Subcutaneous abdominal adipose tissue (tissue), 5 donors: ENCODE results near the gene TBC1D17.

Experiments used
- H3K27ac ChIP-seq: one replicate; pipeline ENCODE4 v1.7.0; 2013; ENCODE audit warnings: low read depth, mild to moderate bottlenecking, inconsistent platforms, low read length, moderate library complexity
- H3K27me3 ChIP-seq, 5 donors: one replicate each; pipeline ENCODE4 v1.7.0; 2013; ENCODE audit warnings: low read length in 5 of 5, inconsistent platforms in 1 of 5; ENCODE audit not compliant: control insufficient read depth in 5 of 5, insufficient read depth in 4 of 5
- H3K36me3 ChIP-seq, 5 donors: one replicate each; pipeline ENCODE4 v1.7.0; 2013; ENCODE audit warnings: low read length in 5 of 5; ENCODE audit not compliant: control insufficient read depth in 5 of 5, insufficient read depth in 5 of 5
- H3K4me1 ChIP-seq, 5 donors: one replicate each; pipeline ENCODE4 v1.7.0; 2013; ENCODE audit warnings: low read length in 5 of 5, mild to moderate bottlenecking in 3 of 5, moderate library complexity in 1 of 5; ENCODE audit not compliant: control insufficient read depth in 5 of 5, insufficient read depth in 5 of 5
- H3K4me3 ChIP-seq, 5 donors: one replicate each; pipeline ENCODE4 v1.7.0; 2013; ENCODE audit warnings: low read length in 5 of 5, low read depth in 1 of 5
- H3K9ac ChIP-seq, 5 donors: one replicate each; pipeline ENCODE4 v1.7.0; 2013; ENCODE audit warnings: low read length in 5 of 5, mild to moderate bottlenecking in 4 of 5, moderate library complexity in 3 of 5
- H3K9me3 ChIP-seq, 5 donors: one replicate each; pipeline ENCODE4 v1.7.0; 2013; ENCODE audit warnings: low read length in 5 of 5; ENCODE audit not compliant: control insufficient read depth in 5 of 5
- donor health status: healthy.
- donor health status: healthy.
- donor health status: healthy.
- donor health status: healthy.
- donor health status: healthy.

The TBC1D17 gene

DNA sequence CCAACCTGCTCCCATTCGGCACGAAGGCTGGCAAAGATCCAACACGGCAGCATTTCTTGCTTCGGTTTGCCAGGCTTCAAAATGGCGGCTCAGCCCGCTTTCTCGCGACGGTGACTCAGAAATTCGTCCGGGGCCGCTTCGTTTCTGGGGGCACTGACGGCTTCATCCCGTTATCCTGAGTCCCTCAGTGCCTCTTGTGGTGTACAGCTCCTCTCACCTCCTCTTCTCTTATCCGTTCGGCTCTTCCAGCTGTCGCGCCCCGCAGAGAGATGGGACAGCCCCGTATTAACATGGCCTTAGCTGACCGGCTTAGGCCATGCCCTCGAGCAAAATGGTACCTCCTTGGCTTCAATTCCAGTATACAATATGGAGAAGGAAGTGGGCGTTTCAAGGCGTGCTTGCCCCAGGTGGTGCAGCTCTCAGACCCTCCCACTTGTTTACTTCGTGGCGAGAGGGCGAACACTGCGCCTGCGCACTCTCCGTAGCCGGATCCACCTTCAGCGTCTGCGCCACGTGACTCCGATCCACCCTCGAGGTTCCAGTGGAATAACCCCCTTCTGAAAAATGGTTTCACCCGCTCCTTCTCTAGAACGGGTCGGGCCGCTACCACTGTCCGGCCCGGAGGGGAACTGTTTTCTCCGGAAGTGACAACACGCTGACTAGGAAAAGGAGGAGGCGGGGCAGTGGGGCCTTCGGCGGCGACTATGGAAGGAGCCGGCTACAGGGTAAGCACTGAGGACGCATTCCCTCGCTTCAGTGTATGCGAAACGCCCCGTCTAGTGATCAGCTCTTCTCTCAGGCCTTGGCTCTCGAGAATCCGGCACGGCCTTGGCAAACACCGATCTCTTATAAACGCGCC, at the start of gene TBC1D17, which contains the start of gene AKT1S1:
TSS of gene TBC1D17 (plus strand) at position 683 of the 859 bp plus-strand sequence. CDS start at position 705, 22 bp downstream.
TSS of gene AKT1S1 (minus strand) at position 336 of the 859 bp plus-strand sequence. CDS start 4,060 bp downstream, outside the sequence.
- no peaks in the 10 kb centered on the region for H3K27me3 ChIP-seq
- peaks cover 0 to 52% (median 36%) of the 10 kb centered on the region in 5 donors for H3K36me3 ChIP-seq
- H3K9me3 ChIP-seq: no peaks in the 10 kb centered on the region
- peaks cover 3 to 36% (median 28%) of the 10 kb centered on the region in 5 donors for H3K4me1 ChIP-seq
- peak within 1 kb of the TSS; percentile 92 to 100 (median 97) for H3K9ac ChIP-seq
- peak within 1 kb of the TSS; percentile 86 to 100 (median 98) for H3K4me3 ChIP-seq
- peak within 1 kb of the TSS; percentile 99 for H3K27ac ChIP-seq

DNA sequence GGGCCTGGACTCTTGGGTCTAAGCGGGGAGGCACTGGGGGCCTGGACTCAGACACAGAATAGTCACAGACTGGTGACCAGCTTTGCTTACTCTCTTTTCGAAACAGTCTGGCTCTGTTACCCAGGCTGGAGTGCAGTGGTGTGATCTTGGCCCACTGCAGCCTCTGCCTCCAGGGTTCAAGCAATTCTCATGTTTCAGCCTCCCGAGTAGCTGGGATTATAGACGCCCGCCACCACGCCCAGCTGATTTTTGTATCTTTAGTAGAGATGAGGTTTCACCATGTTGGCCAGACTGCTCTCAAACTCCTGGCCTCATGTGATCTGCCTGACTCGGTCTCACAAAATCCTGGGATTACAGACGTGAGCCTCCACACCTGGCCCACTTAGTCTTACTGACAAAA, 48.3 kb upstream of the TBC1D17 start:
- Histone ChIP-seq H3K9me3 (no peaks in the 10 kb centered on the region), H3K4me3 (no peak overlapping the region), H3K27ac (no peak overlapping the region), H3K27me3 (no peaks in the 10 kb centered on the region), H3K36me3 (peaks cover 0 to 79% (median 61%) of the 10 kb centered on the region in 5 donors), H3K9ac (no peak overlapping the region), H3K4me1 (no peaks in the 10 kb centered on the region)

GRCh38 chr19:49829721-49830120, 47.8 kb upstream of the TBC1D17 start:
- no peaks in the 10 kb centered on the region for H3K4me1 ChIP-seq
- H3K9ac ChIP-seq: no peak overlapping the region
- H3K9me3 ChIP-seq: no peaks in the 10 kb centered on the region
- no peak overlapping the region for H3K4me3 ChIP-seq
- peaks cover 0 to 81% (median 66%) of the 10 kb centered on the region in 5 donors for H3K36me3 ChIP-seq
- no peak overlapping the region for H3K27ac ChIP-seq
- no peaks in the 10 kb centered on the region for H3K27me3 ChIP-seq

GRCh38 chr19:49830766-49831165, 46.7 kb upstream of the TBC1D17 start:
- Histone ChIP-seq H3K9ac (no peak overlapping the region), H3K4me1 (no peaks in the 10 kb centered on the region), H3K27me3 (no peaks in the 10 kb centered on the region), H3K4me3 (no peak overlapping the region), H3K36me3 (peaks cover 0 to 91% (median 73%) of the 10 kb centered on the region in 5 donors), H3K9me3 (no peaks in the 10 kb centered on the region), H3K27ac (no peak overlapping the region)

GRCh38 chr19:49831592-49831991, 45.9 kb upstream of the TBC1D17 start:
- peaks cover 0 to 3% (median 0%) of the 10 kb centered on the region in 5 donors for H3K4me1 ChIP-seq
- no peak overlapping the region for H3K4me3 ChIP-seq
- H3K27ac ChIP-seq: no peak overlapping the region
- H3K9me3 ChIP-seq: no peaks in the 10 kb centered on the region
- H3K36me3 ChIP-seq: peaks cover 0 to 96% (median 81%) of the 10 kb centered on the region in 5 donors
- no peak overlapping the region for H3K9ac ChIP-seq
- no peaks in the 10 kb centered on the region for H3K27me3 ChIP-seq

GRCh38 chr19:49832556-49832955, 44.9 kb upstream of the TBC1D17 start:
- peaks cover 0 to 97% (median 88%) of the 10 kb centered on the region in 5 donors for H3K36me3 ChIP-seq

DNA sequence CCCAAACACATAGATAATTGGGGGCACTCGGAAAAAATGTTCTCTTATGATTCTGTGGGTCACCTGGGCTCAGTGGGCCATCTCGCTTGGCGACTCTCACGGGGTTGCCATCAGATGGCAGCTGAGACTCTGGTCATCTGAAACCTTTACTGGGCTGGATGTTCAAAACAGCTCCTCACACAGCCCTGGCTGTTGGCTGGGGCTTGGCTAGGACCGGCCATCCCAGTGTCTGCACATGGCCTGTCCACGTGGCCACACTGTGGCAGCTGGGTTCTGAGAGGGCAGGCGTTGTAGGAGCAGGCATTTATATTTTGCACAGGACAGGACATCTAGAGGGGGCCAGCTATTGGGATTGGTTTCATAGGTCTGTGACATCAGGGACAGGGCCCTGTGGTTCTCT, 43.9 kb upstream of the TBC1D17 start:
- H3K9me3 ChIP-seq: no peaks in the 10 kb centered on the region
- H3K9ac ChIP-seq: no peak overlapping the region
- peaks cover 0 to 99% (median 91%) of the 10 kb centered on the region in 5 donors for H3K36me3 ChIP-seq
- no peaks in the 10 kb centered on the region for H3K27me3 ChIP-seq
- no peak overlapping the region for H3K4me3 ChIP-seq
- H3K4me1 ChIP-seq: peaks cover 0 to 3% (median 0%) of the 10 kb centered on the region in 5 donors
- no peak overlapping the region for H3K27ac ChIP-seq

More at GRCh38 chr19:49832556-49832955, 44.9 kb upstream of the TBC1D17 start:
- peaks cover 0 to 3% (median 0%) of the 10 kb centered on the region in 5 donors for H3K4me1 ChIP-seq
- H3K9me3 ChIP-seq: no peaks in the 10 kb centered on the region
- no peaks in the 10 kb centered on the region for H3K27me3 ChIP-seq
- H3K4me3 ChIP-seq: no peak overlapping the region
- H3K27ac ChIP-seq: no peak overlapping the region
- H3K9ac ChIP-seq: peak overlapping the region in 1 of 5 donors; percentile 13

- H3K9ac ChIP-seq: no peak overlapping the region
- no peak overlapping the region for H3K27ac ChIP-seq
- H3K9me3 ChIP-seq: no peaks in the 10 kb centered on the region
- no peaks in the 10 kb centered on the region for H3K27me3 ChIP-seq
- H3K4me1 ChIP-seq: peaks cover 0 to 3% (median 0%) of the 10 kb centered on the region in 5 donors
- H3K36me3 ChIP-seq: peaks cover 0 to 94% (median 91%) of the 10 kb centered on the region in 5 donors
- no peak overlapping the region for H3K4me3 ChIP-seq
These were observed 41.9 kb upstream of the TBC1D17 start for GRCh38 chr19:49835562-49835961.

DNA sequence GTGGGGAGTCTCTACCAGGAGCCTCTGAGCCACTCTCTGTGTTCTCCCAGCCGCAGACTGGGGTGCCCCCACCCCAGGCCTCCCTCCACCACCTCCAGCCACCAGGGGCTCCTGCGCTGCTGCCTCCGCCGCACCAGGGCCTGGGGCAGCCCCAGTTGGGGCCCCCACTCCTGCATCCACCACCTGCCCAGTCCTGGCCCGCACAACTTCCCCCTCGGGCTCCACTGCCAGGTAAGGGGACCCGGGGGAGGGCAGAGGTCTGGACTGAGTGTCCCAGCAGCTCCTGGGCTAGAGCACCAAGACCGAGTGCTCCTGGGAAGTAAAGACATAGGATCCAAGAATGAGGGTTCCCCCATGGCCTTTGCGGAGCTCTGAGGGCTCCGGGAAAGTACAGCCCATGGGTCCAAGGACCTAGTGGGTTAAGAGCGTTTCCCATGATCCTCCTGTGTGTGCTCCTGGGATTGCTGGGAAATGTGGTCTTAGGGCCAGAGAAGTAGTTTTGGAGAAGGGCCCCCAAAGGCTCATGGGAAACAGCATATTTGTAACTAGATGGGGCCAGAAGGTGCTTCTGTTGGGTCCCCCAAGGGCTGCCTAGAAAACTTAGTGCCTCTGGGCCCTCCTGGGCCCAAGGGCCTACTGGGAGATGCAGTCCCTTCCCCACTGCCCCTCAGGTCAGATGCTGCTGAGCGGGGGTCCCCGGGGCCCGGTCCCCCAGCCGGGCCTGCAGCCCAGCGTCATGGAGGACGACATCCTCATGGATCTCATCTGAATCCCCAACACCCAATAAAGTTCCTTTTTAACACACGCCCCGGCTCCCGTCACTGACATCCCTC, 41.1 kb upstream of the TBC1D17 start:
- H3K36me3 ChIP-seq: peaks cover 0 to 89% (median 84%) of the 10 kb centered on the region in 5 donors
- no peaks in the 10 kb centered on the region for H3K27me3 ChIP-seq
- no peak overlapping the region for H3K4me3 ChIP-seq
- H3K9ac ChIP-seq: no peak overlapping the region
- H3K27ac ChIP-seq: no peak overlapping the region
- H3K4me1 ChIP-seq: peaks cover 0 to 3% (median 0%) of the 10 kb centered on the region in 5 donors
- H3K9me3 ChIP-seq: no peaks in the 10 kb centered on the region
